Lung (tissue), 12 donors: ENCODE results near the gene LUC7L. TPM values are rescaled to one million over a fixed set of nuclear protein-coding genes. Genes with fewer than 3 reads are reported as not detected.
"Not testable (repeated sequence)": the region's sequence is repeated elsewhere in the genome, so short reads cannot be mapped to it uniquely, and the experiment has no call there.

Source experiments
- ATAC-seq: fragments of 200-7000 bp; cut with Tn5 transposase; one replicate; pipeline ENCODE4 v1.9.1; 2020; ENCODE audit warnings: moderate number of reproducible peaks; ENCODE audit not compliant: insufficient read depth, low FRiP score
- DNase-seq, 3 donors: peaks; one replicate each; pipeline ENCODE4 v3.0.0-alpha.2; 2013 to 2017
- H3K27ac ChIP-seq, 2 donors: one replicate each; pipeline ENCODE4 v1.5.1; 2013; ENCODE audit warnings: mild to moderate bottlenecking in 2 of 2, moderate library complexity in 2 of 2, control low read depth in 1 of 2, inconsistent platforms in 1 of 2, low read depth in 1 of 2, low read length in 1 of 2
- H3K27me3 ChIP-seq, 3 donors: one replicate each; pipeline ENCODE4 v1.5.1; 2013; ENCODE audit warnings: low read length in 2 of 3; ENCODE audit not compliant: control insufficient read depth in 3 of 3, insufficient read depth in 3 of 3
- H3K36me3 ChIP-seq, 4 donors: one replicate each; pipeline ENCODE4 v1.5.1; 2013; ENCODE audit warnings: low read length in 4 of 4, mild to moderate bottlenecking in 1 of 4, moderate library complexity in 1 of 4; ENCODE audit not compliant: control insufficient read depth in 4 of 4, insufficient read depth in 4 of 4
- H3K4me1 ChIP-seq, 5 donors: one replicate each; pipeline ENCODE4 v1.5.1; 2013; ENCODE audit warnings: low read length in 5 of 5, mild to moderate bottlenecking in 2 of 5, moderate library complexity in 1 of 5; ENCODE audit not compliant: control insufficient read depth in 5 of 5, insufficient read depth in 5 of 5
- H3K4me3 ChIP-seq: one replicate; pipeline ENCODE4 v1.5.1; 2013; ENCODE audit warnings: mild to moderate bottlenecking, control low read depth, moderate library complexity
- H3K9ac ChIP-seq, 2 donors: one replicate each; pipeline ENCODE4 v1.5.1; 2013; ENCODE audit warnings: low read length in 2 of 2, control low read depth in 1 of 2; ENCODE audit not compliant: insufficient read depth in 1 of 2
- H3K9me3 ChIP-seq, 4 donors: one replicate each; pipeline ENCODE4 v1.5.1; 2013; ENCODE audit warnings: low read length in 3 of 4, mild to moderate bottlenecking in 1 of 4, moderate library complexity in 1 of 4; ENCODE audit not compliant: control insufficient read depth in 4 of 4, insufficient read depth in 3 of 4
- CTCF ChIP-seq: IDR thresholded peaks from 2 replicates; pipeline ENCODE4 v1.5.1; 2012; ENCODE audit warnings: mild to moderate bottlenecking; ENCODE audit errors: control extremely low read depth, extremely low read depth
- WGBS, 2 donors: extraction: QIAGEN DNeasy Blood & Tissue Kit; methylation state at CpG; one replicate each; pipeline ENCODE4 v1.1.7; 2013; 5-methylcytosine and 5-hydroxymethylcytosine counted together
- polyA plus RNA-seq, 2 donors: library from polyadenylated mRNA; stranded (reverse); fragments of 200-250 nt; gene quantifications; one replicate each; pipeline ENCODE4 v1.2.1, GENCODE V29; 2013
- total RNA-seq, 2 donors: library from RNA; depleted of rRNA in 1 of 2; stranded (reverse); fragments of >200 nt in 1 of 2; gene quantifications; one replicate each; pipeline ENCODE4 v1.2.1, GENCODE V29; 2014 to 2021
- donor health status: control.
- donor health status: control.
- donor health status: Bipolar disorder and iron deficiency.
- donor health status: healthy.
- donor health status: DM: yes; HTN: yes; CAD: no.

Gene LUC7L
- total and polyA plus RNA-seq, 4 donors, result 35.2 to 115 (median 80.8) TPM

GRCh38 chr16:170788-171187 is 58.5 kb downstream of the LUC7L start:
- no peak overlapping the region for H3K27ac ChIP-seq
- H3K4me3 ChIP-seq, result no peak overlapping the region
- no peak for TF ChIP-seq CTCF
- 49 to 63% methylated on average over 1 of the region's 1 CpG for WGBS, 2 donors
- peaks cover 0 to 2% (median 0%) of the 10 kb centered on the region in 4 donors for H3K9me3 ChIP-seq
- H3K9ac ChIP-seq, result no peak overlapping the region
- H3K4me1 ChIP-seq, result peaks cover 0 to 5% (median 0%) of the 10 kb centered on the region in 5 donors
- ATAC-seq (no peak), DNase-seq (no peak)
- peaks cover 9 to 60% (median 55%) of the 10 kb centered on the region in 3 donors for H3K27me3 ChIP-seq
- H3K36me3 ChIP-seq, result no peaks in the 10 kb centered on the region

GRCh38 chr16:170088-170507 is 59.2 kb downstream of the LUC7L start:
- not testable (repeated sequence) for H3K9me3 ChIP-seq, H3K4me3 ChIP-seq, ATAC-seq, H3K9ac ChIP-seq, H3K27ac ChIP-seq, H3K36me3 ChIP-seq
- peak; percentile 49 to 58 (median 56) for DNase-seq
- H3K4me1 ChIP-seq, result peaks cover 0 to 11% (median 0%) of the 10 kb centered on the region in 5 donors
- peaks cover 10 to 61% (median 54%) of the 10 kb centered on the region in 3 donors for H3K27me3 ChIP-seq
- 3% methylated on average over 5 of the region's 5 CpGs for WGBS, 2 donors

- ATAC-seq, result no peak
- TF ChIP-seq CTCF, result no peak
- no peak overlapping the region for H3K9ac ChIP-seq
- peaks cover 0 to 12% (median 0%) of the 10 kb centered on the region in 5 donors for H3K4me1 ChIP-seq
- H3K36me3 ChIP-seq, result no peaks in the 10 kb centered on the region
- H3K9me3 ChIP-seq, result peaks cover 0 to 2% (median 0%) of the 10 kb centered on the region in 4 donors
- no peak overlapping the region for H3K27ac ChIP-seq
- 34 to 53% methylated on average over 3 of the region's 3 CpGs for WGBS, 2 donors
- H3K4me3 ChIP-seq, result no peak overlapping the region
- H3K27me3 ChIP-seq, result peaks cover 10 to 56% (median 47%) of the 10 kb centered on the region in 3 donors
- no peak for DNase-seq
Measured at GRCh38 chr16:169014-169413, 60.2 kb downstream of the LUC7L start.

- H3K27ac ChIP-seq, result no peak overlapping the region
- H3K9me3 ChIP-seq, result peaks cover 0 to 2% (median 0%) of the 10 kb centered on the region in 4 donors
- 60 to 72% methylated on average over 6 of the region's 6 CpGs for WGBS, 2 donors
- DNase-seq (no peak), ATAC-seq (no peak)
- H3K4me3 ChIP-seq, result no peak overlapping the region
- TF ChIP-seq CTCF, result no peak
- H3K27me3 ChIP-seq, result peaks cover 10 to 58% (median 47%) of the 10 kb centered on the region in 3 donors
- H3K36me3 ChIP-seq, result no peaks in the 10 kb centered on the region
- H3K4me1 ChIP-seq, result peaks cover 0 to 12% (median 0%) of the 10 kb centered on the region in 5 donors
- H3K9ac ChIP-seq, result no peak overlapping the region
Measured at GRCh38 chr16:168424-168823, 60.8 kb downstream of the LUC7L start.
